Stimulated activated CD4-positive, alpha-beta T cell treated with anti-CD3 and anti-CD28 coated beads, Interleukin-2, amount 100 ng/mL, for 48 hours (primary cell): ENCODE measurements around the gene RPLP2.

Experiments
- DNase-seq, 2 donors: peaks; one replicate each; pipeline ENCODE4 v3.0.0-alpha.2; 2020

RPLP2 gene

GRCh38 chr11:792873-793272 lies 16.9 kb upstream of the RPLP2 start:
- DNase-seq: no peak

- no peak for DNase-seq
Observed at GRCh38 chr11:793556-793955, 16.2 kb upstream of the RPLP2 start.

GRCh38 chr11:794013-794765 lies 15.6 kb upstream of the RPLP2 start:
- DNase-seq: no peak

- no peak for DNase-seq
Observed at GRCh38 chr11:794766-795633, 14.8 kb upstream of the RPLP2 start.

- peak; percentile 73 to 76 for DNase-seq
Observed at GRCh38 chr11:795634-796564, 13.9 kb upstream of the RPLP2 start.

GRCh38 chr11:796565-797295 lies 13.0 kb upstream of the RPLP2 start:
- DNase-seq: no peak

GRCh38 chr11:797296-798092 lies 12.3 kb upstream of the RPLP2 start:
- DNase-seq: peak; percentile 65 to 69

GRCh38 chr11:798093-798713 lies 11.6 kb upstream of the RPLP2 start, which contains the start of gene SLC25A22:
Gene SLC25A22 (minus strand): TSS chr11:798281. CDS start chr11:795006, 3,275 bp downstream.
- DNase-seq: peak; percentile 84 to 87

- DNase-seq: no peak
Observed at GRCh38 chr11:799641-800316, 10.0 kb upstream of the RPLP2 start.

- no peak for DNase-seq
Observed at GRCh38 chr11:800473-800872, 9.3 kb upstream of the RPLP2 start.

- DNase-seq: no peak
Observed at GRCh38 chr11:801097-801780, 8.5 kb upstream of the RPLP2 start.

GRCh38 chr11:802018-802617 lies 7.6 kb upstream of the RPLP2 start:
- DNase-seq: no peak

GRCh38 chr11:802693-803466 lies 6.9 kb upstream of the RPLP2 start:
- DNase-seq: no peak

GRCh38 chr11:803467-803742 lies 6.4 kb upstream of the RPLP2 start:
- DNase-seq: no peak

- no peak for DNase-seq
Observed at GRCh38 chr11:803770-804598, 5.8 kb upstream of the RPLP2 start.

- no peak for DNase-seq
Observed at GRCh38 chr11:804599-804964, 5.2 kb upstream of the RPLP2 start.

GRCh38 chr11:808427-809286 lies 1.1 kb upstream of the RPLP2 start:
- no peak for DNase-seq
